ENCODE results near the gene FAM120AOS.
"Not testable (repeated sequence)": the region's sequence is repeated elsewhere in the genome, so short reads cannot be mapped to it uniquely, and the experiment has no call there.

FAM120AOS gene

DNA sequence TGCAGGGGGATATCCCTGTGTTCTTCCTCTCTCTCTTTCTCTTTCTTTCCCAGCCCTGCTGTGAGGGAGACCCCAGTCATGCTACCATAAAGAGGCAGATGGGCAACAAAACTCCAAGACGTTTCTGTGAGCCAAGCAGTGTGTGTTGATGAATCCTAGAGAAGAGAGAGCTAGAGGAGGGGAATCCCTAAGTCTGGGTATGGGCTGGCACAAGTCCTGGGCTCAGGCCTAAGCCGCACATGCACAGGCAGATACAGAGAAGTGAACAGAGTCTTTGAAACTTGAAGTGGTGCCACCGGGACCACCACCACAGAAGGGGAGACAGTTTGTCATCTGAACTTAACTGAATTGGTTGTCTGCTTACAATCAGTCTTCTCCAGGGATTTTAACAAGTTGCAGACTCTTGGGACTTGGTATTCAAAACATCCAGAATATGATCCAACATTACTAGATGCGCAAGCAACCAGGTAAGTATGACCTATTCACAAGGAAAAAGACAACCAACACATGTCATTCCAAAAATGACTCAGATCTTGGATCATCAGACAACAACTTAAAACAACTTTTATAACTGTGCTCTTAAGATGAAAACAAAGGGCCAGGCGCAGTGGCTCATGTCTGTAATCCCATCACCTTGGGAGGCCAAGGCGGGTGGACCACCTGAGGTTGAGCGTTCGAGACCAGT is 12.3 kb downstream of the FAM120AOS start:
- DNase-seq (ENCODE audit: low read depth in 1 of 2, low spot score in 1 of 2), result no peak

DNA sequence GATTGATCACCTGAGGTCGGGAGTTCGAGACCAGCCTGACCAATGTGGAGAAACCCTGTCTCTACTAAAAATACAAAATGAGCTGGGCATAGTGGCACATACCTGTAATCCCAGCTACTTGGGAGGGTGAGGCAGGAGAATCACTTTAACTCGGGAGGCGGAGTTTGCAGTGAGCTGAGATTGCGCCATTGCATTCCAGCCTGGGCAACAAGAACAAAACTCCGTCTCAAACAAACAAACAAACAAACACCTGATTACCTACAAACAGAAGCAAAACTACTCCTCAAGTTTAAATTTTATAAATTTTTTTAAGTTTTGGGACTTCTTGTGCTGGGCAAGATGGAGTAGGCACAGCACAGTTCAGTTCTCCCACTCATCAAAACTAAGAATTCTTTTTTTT is 14.1 kb downstream of the FAM120AOS start:
- DNase-seq (ENCODE audit: low read depth in 1 of 2, low spot score in 1 of 2), result not testable (repeated sequence)

DNA sequence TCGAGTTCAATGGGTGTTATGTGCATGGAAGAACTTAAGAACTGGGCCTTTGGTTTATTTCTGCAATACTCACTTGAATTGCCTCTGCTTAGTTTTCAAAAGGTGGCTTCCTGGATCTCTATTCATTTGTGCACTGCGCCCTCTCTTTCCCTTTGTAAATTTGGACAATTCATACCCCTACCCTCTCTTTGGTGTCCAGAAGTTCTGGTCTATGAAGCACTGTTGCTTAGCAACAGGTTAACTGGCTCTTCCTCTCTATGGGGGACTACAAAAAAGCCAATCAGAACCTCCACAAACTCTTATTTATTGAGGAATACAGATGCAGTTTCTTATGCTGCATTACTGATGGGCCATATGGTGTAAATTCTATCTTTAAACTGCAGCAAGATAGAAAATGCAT is 15.4 kb downstream of the FAM120AOS start:
- no peak for DNase-seq (ENCODE audit: low read depth in 1 of 2, low spot score in 1 of 2)

DNA sequence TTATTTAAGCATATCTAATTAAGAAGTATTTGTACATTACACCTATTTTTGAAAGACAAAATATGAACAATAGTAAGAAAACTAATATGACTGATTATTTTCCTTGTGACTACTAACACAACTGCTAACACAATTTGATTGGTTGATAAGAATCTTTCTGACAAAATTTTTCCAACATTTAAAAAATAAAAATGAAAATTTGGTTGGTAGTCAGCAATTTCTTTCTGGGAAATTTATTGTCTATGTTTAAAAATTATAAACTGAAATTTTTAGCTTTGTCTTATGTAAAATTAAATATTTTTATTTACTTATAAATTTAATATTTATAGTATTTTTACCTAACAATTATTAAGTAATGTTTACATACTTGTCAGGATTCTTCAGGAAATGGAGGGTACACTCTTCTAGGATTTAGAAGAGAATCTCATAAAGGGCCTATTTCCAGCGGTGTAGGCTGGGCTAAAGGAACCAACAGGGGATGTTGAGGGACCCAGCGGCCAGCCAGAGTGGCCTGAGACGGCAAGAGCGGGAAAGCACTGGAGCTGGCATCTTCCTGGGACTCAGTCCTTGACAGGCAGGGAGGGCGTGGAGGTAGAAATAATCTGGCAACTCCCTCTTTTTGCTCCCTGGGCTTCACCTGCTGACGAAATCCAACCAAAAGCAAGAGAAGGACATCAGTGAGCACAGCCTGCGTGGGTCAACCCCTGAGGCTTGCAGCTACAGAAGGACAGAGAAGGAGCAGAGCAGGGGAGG is 16.6 kb downstream of the FAM120AOS start:
- no peak for DNase-seq (ENCODE audit: low read depth in 1 of 2, low spot score in 1 of 2)

DNA sequence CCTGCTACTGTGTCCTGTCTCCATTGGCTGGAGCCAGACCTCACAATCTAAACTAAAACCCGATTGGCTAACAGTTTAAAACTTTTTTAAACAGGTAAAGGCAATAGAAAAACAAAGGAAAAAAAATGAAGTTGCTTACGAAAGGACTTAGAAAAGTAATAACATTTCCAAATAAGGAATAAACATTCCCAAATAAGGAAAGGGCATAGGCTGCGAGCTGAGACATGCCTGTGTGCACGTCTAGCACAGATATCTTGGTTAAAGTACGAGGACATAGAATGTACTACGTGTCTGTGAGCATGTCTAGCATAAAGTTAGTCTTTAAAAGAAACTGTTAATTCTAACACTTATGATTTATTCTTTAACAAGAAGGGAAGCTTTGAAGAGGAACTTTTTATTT is 17.2 kb downstream of the FAM120AOS start:
- no peak for DNase-seq (ENCODE audit: low read depth in 1 of 2, low spot score in 1 of 2)

DNA sequence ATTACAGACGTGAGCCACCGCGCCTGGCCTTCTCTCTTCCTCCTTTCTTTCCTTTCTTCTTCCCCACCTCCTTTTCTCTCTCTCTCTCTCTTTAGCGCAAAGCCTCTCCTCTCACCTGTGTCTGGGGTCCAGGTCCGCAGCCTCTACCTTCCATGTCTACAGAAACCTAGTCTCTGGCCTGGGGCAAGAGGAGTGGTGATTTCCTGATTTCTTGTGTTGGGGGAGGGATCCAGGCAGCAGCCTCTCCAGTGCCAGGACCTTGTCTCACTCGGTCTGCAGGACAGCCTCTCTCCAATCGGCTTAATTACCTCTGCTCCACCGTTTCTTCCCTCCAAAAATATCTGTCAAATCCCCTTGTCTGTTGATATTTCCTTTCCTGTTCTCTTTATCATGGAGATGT is 18.0 kb downstream of the FAM120AOS start:
- no peak for DNase-seq (ENCODE audit: low read depth in 1 of 2, low spot score in 1 of 2)

DNA sequence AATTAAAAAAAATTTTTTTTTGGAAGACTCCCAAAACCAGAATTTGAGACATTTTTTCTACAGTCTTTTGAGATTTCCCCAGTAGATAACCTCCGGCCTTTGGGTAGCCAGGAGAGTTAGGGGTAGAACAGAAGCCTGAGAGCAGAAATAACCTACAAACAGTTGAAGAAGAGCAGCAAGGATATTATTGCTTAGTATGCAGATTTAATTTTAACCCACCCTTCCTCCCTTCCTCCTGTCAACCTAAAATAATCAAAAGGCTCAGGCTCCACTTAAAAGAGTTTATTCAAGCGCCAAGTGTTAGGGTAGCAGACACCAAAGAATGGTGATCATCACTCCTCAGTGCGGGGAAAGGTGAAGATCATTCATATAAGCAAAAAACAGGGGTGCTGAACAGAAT is 19.3 kb downstream of the FAM120AOS start:
- no peak for DNase-seq (ENCODE audit: low read depth in 1 of 2, low spot score in 1 of 2)

DNA sequence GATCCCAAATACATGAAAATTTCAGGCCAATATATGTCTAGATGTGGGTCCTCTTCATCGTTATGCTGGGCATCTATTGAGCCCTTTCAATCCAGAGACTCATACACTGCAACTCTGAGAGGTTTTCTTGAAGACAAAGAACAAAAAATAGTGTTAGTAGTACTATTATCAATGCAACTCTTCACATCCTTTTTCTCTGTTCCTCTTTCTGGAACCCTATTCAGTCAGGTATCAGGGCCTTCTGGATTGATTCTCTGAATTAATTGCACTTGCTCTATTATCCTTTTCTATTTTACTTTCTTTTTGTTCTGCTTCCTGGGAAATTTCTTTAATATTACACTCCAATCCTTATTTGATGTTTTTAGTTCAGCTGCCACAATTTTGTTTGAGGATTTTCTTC is 20.4 kb downstream of the FAM120AOS start:
- DNase-seq (ENCODE audit: low read depth in 1 of 2, low spot score in 1 of 2), result no peak

DNA sequence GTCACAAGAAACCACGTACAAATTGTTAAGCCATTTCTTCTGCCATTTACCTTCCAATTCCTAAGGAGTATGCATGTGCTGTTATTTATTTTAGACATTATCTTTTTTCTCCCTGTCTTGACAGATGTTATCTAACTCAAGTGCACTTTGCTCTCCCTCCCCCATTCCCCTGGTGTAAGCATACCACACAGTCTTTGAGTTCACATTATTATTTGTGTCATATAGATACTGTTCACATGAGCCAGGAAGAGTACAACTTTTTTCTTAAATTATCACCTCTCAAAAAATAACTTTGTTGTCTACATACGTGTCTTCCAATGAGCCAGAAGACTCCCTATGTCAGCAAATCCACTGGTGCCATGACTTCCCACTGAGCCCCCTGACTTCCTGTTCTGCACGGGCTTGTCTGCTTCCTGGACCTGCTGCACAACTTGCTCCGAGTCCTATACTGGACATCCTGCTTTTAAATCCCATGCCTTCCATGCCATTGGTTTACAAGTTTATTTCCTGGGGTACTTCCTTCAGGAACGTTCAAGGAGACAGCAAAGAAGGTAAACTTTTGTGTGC is 21.8 kb downstream of the FAM120AOS start:
- DNase-seq (ENCODE audit: low read depth in 1 of 2, low spot score in 1 of 2), result no peak

DNA sequence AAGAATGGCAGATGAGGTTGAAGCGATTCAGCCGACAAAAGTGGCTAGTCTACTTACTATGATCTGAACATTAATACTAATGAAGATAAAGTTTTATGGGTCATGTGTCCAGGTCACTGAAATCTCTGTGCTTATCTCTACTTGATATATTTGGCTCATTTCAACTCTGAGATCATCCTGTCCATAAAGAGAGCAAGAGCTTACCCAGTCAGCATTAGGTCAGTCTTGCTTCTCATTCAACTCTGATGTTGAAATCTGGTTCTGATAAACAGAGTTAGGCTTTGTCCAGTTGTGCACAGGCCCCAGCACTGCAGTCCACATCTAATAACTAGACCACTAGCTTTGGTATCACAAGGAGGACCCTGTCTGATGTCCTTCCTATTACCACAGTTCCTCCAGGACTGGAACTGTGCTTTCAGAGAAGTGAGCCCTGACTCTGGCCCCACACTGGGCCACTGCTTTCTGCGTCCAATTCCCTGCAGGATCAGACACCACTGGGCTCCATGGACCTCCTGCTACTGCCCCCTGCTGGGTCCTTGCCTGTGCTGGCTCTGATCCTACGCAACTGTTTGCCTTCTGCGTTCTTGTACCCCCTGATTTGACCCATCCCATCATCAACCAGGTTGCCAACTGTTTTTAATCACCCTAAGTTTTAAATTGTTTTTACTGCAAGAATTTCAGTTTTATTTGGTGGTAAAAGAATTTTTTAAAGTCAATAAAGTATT is 25.6 kb downstream of the FAM120AOS start:
- no peak for DNase-seq (ENCODE audit: low read depth in 1 of 2, low spot score in 1 of 2)

DNA sequence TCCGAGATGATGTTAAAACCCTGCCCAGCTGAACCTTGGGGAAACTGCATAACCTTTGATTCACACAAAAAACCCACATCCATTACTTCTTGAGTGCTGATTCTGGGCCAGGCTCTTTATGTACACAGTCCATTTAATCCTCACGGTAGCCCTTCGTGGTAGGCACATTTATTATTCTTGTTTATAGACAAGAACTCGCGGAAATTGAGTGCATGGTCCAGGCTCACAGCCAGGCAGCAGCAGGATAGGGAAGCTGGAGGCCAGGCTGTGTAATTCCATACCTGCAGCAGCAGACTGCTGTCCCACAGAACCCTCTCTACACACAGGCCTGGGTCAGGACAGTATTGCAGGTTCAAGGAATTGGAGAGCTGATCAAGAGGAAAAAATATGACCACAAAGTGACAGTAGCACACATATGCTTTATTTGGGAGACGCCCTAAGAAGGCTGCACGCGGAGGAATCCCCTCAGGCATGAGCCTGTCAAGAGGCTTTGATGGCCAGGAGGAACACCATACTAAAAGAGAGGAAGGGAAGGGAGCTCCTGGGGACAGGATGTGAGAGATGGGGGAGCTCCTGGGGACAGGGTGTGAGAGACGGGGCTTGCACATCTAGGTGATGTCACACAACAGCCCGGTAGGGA is 30.3 kb downstream of the FAM120AOS start:
- DNase-seq (ENCODE audit: low read depth in 1 of 2, low spot score in 1 of 2), result no peak

DNA sequence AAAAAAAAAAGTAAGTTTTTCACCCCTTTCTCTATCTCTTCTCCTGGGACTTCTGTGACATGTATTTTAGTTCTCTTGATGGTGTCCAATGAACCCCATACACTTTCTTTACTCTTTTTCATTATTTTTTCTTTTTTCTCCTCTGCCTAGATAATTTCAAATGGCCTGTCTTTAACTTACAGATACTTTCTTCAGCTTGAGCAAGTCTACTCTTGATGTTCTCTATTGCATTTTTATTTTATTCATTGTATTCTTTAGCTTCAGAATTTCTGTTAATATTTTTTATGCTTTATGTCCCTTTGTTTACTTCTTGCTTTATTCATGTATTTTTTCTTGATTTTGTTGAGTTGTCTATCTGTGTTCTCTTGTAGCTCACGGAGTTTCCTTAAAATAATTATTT is 34.4 kb downstream of the FAM120AOS start:
- DNase-seq (ENCODE audit: low read depth in 1 of 2, low spot score in 1 of 2), result no peak

DNA sequence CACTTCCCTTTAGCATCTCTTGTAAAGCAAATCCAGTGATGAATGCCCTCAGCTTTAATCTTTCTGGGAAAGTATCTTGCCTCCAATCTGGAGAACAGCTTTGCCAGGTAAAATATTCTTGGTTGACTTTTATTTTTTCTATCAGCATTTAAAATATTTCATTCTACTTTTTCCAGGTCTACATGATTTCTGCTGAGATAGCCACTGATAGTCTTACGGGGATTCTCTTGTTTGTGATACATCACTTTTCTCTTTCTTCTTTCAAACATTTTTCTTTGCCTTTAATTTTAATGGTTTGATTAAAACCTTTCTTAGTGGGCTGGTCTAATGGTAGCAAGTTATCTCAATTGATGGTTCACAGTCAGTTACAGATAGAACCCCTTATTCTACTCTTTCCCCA is 35.8 kb downstream of the FAM120AOS start:
- DNase-seq (ENCODE audit: low read depth in 1 of 2, low spot score in 1 of 2), result no peak

DNA sequence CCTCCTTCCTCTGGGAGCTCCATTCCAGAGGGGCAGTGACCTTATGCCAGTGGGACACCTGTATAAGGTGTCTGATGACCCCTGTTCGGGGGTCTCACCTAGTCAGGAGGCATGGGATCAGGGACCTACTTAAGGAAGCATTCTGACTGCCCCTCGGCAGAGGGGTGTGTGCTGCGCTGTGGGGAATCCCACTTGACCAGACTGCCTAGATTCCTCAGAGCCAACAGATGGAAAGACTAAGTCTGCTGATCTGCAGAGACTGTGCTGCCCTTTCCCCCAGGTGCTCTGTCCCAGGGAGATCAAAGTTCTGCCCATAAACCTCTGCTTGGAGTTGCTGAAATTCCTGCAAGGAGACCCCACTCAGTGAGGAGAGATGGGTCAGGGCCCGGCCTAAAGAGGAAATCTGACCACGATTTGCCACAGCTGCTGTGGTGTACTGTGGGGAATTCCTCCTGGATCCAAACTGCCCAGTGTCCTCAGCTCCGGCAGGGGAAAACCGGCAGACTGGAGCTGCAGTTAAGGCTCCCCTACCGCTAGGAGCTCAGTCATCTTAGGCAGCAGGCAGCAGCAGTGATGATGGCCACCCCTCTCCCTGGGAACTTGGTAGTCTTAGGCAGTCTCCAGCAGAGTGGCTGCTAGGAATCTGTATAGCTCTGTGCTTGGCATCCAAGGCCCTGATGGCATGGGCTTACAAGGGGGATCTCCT is 36.7 kb downstream of the FAM120AOS start:
- no peak for DNase-seq (ENCODE audit: low read depth in 1 of 2, low spot score in 1 of 2)

DNA sequence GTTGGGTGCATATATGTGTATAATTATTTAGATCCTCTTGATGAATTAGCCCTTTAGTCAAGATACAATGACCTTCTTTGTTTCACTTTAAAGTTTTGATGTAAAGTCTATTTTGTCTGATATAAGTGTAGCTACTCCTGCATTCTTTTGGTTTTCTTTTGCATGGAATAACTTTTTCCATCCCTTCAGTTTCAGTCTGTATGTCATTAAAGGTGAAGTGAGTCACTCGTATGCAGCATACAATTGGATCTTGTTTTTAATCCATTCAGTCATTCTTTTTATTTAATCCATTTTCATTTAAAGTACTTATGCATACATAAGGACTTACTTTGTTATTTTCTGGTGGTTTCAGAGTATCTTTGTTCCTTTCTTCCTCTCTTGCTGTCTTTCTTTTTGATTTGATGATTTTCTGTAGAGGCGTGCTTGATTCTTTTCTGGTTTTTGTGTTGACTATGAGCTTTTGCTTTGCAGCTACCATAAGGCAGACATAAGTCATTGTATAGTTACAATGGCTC is 38.1 kb downstream of the FAM120AOS start:
- no peak for DNase-seq (ENCODE audit: low read depth in 1 of 2, low spot score in 1 of 2)

DNA sequence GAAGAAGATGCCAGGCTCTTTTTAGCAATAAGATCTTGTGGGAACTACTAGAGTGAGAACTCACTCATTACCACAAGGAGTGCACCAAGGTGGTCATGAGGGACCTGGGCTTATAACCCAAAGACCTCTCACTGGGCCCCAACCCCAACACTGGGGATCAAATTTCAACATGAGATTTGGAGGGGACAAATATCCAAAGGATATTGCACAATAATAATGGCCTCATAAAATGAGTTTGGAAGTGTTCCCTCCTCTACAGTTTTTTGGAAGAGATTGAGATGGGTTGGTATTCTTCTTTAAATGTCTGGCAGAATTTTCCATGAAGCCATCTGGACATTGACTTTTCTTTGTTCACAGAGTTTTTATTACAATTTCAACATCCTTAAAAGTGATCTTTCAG is 39.9 kb downstream of the FAM120AOS start:
- no peak for DNase-seq (ENCODE audit: low read depth in 1 of 2, low spot score in 1 of 2)

DNA sequence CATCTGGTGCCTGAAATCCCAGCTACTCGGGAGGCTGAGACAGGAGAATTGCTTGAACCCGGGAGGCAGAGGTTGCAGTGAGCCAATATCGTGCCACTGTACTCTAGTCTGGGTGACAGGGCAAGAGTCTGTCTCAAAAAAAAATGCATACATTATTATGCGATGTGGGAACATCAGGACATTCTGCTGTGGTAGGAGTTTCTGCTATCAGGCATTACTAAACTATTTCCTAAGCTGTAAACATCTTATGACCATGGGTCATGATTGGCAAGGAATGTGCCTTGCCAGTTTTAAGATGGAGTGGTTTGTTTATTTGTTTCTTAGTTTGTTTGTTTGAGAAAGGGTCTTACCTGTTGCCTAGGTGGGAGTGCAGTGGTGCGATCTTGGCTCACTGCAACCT is 47.0 kb downstream of the FAM120AOS start:
- DNase-seq (ENCODE audit: low read depth in 1 of 2, low spot score in 1 of 2), result no peak

DNA sequence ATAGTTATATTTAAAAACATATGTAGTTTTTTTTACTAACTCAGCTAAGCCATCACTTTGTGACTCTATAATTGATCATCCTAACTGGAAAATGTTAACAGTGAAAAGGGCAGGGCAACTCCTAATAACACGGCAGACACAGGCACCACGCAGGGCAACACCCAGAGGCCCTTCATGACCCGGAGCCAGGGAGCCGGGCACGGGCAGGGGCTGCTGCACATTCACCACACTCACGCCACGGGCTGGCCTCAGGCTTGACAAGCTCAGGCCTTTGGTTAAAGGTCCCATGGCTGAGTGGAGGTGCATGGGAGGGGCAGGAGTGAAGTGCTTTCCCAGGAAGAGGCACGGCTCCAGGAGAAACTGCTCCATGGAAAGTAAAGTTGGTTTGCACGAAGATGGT is 54.9 kb downstream of the FAM120AOS start:
- no peak for DNase-seq (ENCODE audit: low read depth in 1 of 2, low spot score in 1 of 2)

DNA sequence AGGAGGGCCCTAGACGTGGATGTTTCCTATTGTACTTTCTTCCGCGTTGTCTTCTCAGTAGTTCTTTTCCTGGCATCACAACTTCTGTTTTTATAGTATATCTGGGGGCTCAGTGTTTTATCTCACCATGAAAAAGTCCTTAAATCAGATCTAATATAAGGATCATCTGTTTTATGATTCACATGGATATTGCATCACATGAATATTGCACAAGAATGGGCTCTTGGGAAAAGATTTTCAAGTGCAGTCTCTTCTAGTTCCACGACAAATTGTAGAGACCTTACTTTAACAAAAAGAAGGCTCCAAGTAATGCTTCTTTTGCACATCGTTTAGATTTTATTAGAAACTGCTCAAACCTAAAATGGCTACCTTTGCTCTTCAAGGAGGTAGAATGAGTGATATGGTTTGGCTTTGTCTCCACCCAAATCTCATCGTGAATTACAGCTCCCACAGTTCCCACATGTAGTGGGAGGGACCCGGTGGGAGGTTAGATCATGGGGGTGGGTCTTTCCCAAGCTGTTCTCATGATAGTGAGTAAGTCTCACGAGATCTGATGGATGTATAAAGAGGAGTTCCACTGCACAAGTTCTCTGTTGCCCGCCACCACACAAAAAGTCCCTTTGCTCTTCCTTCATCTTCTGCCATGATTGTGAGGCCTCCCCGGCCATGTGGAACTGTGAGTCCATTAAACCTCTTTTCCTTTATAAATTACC is 55.6 kb downstream of the FAM120AOS start:
- DNase-seq (ENCODE audit: low read depth in 1 of 2, low spot score in 1 of 2), result no peak
